NT2/D1 (cell line): ENCODE measurements around the gene TIAL1.

Source experiments
- DNase-seq: peaks from one replicate; pipeline ENCODE4 v3.0.0-alpha.2; 2011; ENCODE audit warnings: low read depth, low spot score
- H3K27me3 ChIP-seq: 2 replicates; pipeline ENCODE4 v1.6.0; 2011; ENCODE audit warnings: mild to moderate bottlenecking; ENCODE audit not compliant: insufficient read length, insufficient read depth
- H3K36me3 ChIP-seq: 2 replicates; pipeline ENCODE4 v1.6.1; 2011; ENCODE audit warnings: mild to moderate bottlenecking, low read length, mixed read lengths; ENCODE audit not compliant: insufficient read depth, insufficient read length
- H3K4me1 ChIP-seq: 2 replicates; pipeline ENCODE4 v1.5.1; 2011; ENCODE audit not compliant: insufficient read depth, insufficient read length
- H3K4me3 ChIP-seq: 2 replicates; pipeline ENCODE4 v1.5.1; 2011; ENCODE audit warnings: low read depth; ENCODE audit not compliant: insufficient read length
- H3K9ac ChIP-seq: 2 replicates; pipeline ENCODE4 v1.6.0; 2011; ENCODE audit warnings: low read depth; ENCODE audit not compliant: insufficient read length
- H3K9me3 ChIP-seq: 2 replicates; pipeline ENCODE4 v1.5.1; 2011; ENCODE audit warnings: mild to moderate bottlenecking, low read length; ENCODE audit not compliant: insufficient read depth
- SUZ12 ChIP-seq: IDR thresholded peaks from 2 replicates; pipeline ENCODE4 v1.6.1; 2011; ENCODE audit not compliant: insufficient read length, insufficient read depth; ENCODE audit errors: extremely low read depth
- YY1 ChIP-seq: IDR thresholded peaks from 2 replicates; pipeline ENCODE4 v1.6.1; 2011; ENCODE audit not compliant: insufficient read length, insufficient read depth
- ZNF274 ChIP-seq: IDR thresholded peaks from 2 replicates; pipeline ENCODE4 v1.6.1; 2011; ENCODE audit warnings: mild to moderate bottlenecking, low read depth, low read length

The TIAL1 gene

GRCh38 chr10:119596537-119597404 lies at the start of gene TIAL1:
Gene TIAL1, minus strand, starts transcription at chr10:119596964. Its CDS starts 499 bp downstream, at chr10:119596465.
- Histone ChIP-seq H3K4me1 (no peaks in the 10 kb centered on the region), H3K9ac (peak within 1 kb of the TSS; percentile 98), H3K4me3 (peak within 1 kb of the TSS; percentile 88), H3K9me3 (peaks cover 6% of the 10 kb centered on the region; the same call in 1 of the 2 replicates), H3K27me3 (no peaks in the 10 kb centered on the region), H3K36me3 (peaks cover 9% of the 10 kb centered on the region)
- TF ChIP-seq ZNF274 (no peak), YY1 (peak; percentile 75)
- DNase-seq, result peak; percentile 94

DNA sequence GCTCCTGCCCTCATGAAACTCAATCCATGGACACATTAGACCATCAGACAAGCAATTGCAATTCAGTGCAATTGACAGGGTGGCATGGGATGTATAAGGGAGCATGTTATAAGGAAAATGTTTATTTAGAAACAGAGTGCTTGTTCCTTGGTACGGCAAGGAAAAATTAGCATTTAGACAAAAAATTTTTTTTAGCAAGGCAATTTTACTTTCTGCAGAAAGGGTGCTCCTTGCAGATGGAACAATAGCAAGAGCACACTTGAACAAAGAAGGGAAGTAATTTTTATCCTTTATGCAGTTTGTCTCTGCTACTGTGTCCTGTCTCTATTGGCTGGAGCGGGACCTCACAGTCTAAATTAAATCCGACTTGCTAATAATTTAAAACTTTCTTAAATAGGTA lies 48.2 kb upstream of the TIAL1 start:
- DNase-seq, result no peak
- no peak overlapping the region for H3K9ac ChIP-seq
- no peaks in the 10 kb centered on the region for H3K36me3 ChIP-seq

DNA sequence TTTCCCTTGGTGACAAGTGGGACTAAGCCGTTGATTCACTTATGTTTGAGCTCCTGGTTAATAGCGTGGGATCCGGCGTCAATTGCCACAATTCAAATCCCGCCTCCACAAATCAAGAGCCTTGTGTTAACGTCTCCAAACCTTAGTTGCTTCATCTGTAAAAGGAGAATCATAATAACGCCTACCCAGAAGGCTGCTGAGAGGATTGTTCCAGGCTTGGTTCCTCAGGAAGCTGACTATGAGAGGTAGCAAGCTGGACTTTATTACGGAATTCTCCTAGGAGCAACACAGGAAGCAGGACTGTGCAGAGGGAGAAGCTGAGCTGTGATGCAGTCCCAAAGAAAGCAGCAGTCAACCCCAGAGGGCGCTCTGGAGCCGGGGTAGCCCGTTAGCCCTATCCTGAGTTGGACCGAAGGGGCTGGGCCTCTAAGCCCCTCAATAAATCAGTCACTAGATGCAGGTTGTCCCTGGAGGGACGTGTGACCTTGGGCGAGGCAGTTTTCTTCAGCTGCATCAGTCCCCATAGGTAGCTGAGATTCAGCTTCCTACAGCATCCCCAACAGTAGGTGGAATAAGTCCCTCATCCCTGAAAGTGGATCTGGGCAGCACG lies 47.5 kb upstream of the TIAL1 start:
- Histone ChIP-seq H3K36me3 (no peaks in the 10 kb centered on the region), H3K9ac (no peak overlapping the region), H3K4me3 (no peak overlapping the region)

More for the DNA sequence above, 48.2 kb upstream of the TIAL1 start:
- TF ChIP-seq ZNF274 (no peak), SUZ12 (no peak), YY1 (no peak)
- Histone ChIP-seq H3K9me3 (peaks cover 16% of the 10 kb centered on the region; the same call in 1 of the 2 replicates), H3K27me3 (no peaks in the 10 kb centered on the region), H3K4me3 (no peak overlapping the region), H3K4me1 (no peaks in the 10 kb centered on the region)

DNA sequence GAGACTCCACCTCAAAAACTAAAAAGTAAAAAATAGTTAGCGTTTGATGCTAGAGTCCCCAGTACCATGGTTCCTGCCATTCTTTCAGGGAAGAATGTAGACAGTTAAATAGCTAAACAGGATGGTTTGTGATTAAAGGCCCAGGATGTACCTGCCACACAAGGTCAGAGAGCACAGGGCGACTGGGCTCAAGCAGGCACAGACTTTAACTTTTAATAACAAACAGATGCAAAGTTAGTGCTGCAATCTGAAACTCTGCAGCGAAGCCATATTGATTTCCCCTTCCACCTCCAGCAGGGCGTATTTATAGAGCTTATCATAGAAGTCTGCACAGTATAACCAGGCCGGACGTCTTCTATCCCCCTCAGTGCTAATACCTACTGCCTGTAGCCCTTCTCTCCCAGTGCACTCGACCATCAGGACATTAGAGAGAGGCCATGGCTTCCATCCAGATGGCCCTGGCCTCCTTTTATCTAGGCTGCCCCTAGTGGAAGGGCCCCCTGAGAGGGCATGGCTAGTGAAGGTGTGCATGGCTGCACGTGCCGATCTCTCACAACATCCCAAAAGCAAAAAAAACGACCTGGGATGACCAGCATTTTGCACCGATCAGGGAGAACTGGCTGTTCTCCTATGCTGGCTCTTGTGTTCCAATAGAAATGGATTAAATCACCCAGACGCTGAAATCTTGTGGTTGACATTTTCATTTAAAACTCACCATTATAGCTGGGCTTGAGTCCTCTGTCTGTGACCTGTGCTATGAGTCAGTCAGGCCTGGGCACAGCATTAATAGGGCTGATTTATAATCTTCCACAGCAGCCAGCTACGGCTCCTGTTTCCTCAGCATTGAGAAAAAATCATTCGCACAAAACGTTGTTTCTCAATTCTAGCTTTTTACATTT lies 46.8 kb upstream of the TIAL1 start:
- TF ChIP-seq SUZ12 (no peak), ZNF274 (no peak), YY1 (no peak)
- Histone ChIP-seq H3K4me3 (no peak overlapping the region), H3K4me1 (no peaks in the 10 kb centered on the region), H3K36me3 (no peaks in the 10 kb centered on the region), H3K9me3 (peaks cover 16% of the 10 kb centered on the region; the same call in 1 of the 2 replicates), H3K9ac (no peak overlapping the region), H3K27me3 (no peaks in the 10 kb centered on the region)
- no peak for DNase-seq

More for the DNA sequence above, 47.5 kb upstream of the TIAL1 start:
- no peak for DNase-seq
- H3K9me3 ChIP-seq, result peaks cover 16% of the 10 kb centered on the region; the same call in 1 of the 2 replicates
- no peaks in the 10 kb centered on the region for H3K27me3 ChIP-seq
- TF ChIP-seq SUZ12 (no peak), ZNF274 (no peak), YY1 (no peak)
- H3K4me1 ChIP-seq, result no peaks in the 10 kb centered on the region

DNA sequence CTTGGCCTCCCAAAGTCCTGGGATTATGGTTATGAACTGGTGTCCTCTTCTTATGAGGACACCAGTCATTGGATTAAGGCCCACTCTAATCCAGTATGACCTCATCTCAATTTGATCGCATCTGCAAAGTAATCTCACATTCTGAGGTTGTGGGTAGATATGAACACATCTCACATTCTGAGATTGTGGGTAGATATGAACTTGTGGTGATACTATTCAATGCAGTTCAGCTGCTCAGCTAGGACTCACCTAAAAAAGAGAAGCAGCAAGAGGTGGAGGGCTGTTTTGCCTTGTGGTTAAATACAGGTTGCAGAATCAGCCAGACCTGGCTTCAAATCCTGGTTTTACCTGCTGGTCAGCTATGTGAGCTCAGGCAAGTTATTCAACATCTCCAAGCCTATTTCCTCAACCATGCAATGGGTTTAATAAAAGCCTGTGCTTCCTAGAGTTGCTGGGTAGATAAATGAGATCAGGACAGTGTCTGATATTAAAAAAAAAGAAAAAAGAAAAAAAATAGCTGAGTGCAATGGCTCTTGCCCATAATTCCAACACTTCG lies 45.9 kb upstream of the TIAL1 start:
- DNase-seq, result no peak
- Histone ChIP-seq H3K27me3 (no peaks in the 10 kb centered on the region), H3K36me3 (no peaks in the 10 kb centered on the region), H3K4me1 (no peaks in the 10 kb centered on the region), H3K4me3 (no peak overlapping the region), H3K9me3 (peaks cover 16% of the 10 kb centered on the region; the same call in 1 of the 2 replicates), H3K9ac (no peak overlapping the region)
- TF ChIP-seq SUZ12 (no peak), ZNF274 (no peak), YY1 (no peak)

GRCh38 chr10:119640875-119641526 lies 44.2 kb upstream of the TIAL1 start:
- Histone ChIP-seq H3K4me1 (no peaks in the 10 kb centered on the region), H3K9me3 (peaks cover 12% of the 10 kb centered on the region; the same call in 1 of the 2 replicates), H3K36me3 (no peaks in the 10 kb centered on the region), H3K27me3 (no peaks in the 10 kb centered on the region), H3K9ac (no peak overlapping the region), H3K4me3 (no peak overlapping the region)
- TF ChIP-seq YY1 (no peak), ZNF274 (no peak), SUZ12 (no peak)
- no peak for DNase-seq
